Prostate gland (tissue), 2 donors: Measurements from ENCODE around the gene SHISA2.

Experiments
- POLR2A ChIP-seq: fragments of 450-650 bp; IDR thresholded peaks from one replicate; pipeline ENCODE4 v1.6.1; 2016; ENCODE audit warnings: antibody characterized with exemption, mild to moderate bottlenecking
- TF ChIP-seq, protein P1 (sequence below), 4 experiments: fragments of 200-600 bp in 2 of 4; fragments of 450-650 bp in 2 of 4; sonication (generic) in 2 of 4; IDR thresholded peaks; 1 replicate in 3 of 4; 2 replicates in 1 of 4; pipeline ENCODE4 v1.5.1; 2016 to 2019; ENCODE audit warnings: antibody characterized with exemption in 4 of 4, mild to moderate bottlenecking in 2 of 4, moderate library complexity in 2 of 4

DNA sequence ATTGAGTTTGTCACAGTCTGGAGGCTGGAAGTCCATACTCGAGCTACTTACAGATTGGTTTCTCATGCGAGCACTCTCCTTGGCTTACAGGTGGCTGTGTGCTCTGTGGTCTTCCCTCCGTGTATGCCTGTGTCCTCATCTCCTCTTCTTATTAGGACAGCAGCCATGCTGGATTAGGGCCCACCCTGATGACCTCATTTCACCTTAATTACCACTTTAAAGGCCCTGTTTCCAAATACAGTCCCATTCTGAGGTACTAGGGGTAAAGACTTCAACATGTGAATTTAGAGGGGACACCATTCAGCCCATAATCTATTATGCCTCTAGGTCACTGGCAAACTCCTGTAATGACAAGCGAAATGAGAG is 40.6 kb downstream of the SHISA2 start:
- TF ChIP-seq POLR2A, result no peak
- TF ChIP-seq, protein P1, sequence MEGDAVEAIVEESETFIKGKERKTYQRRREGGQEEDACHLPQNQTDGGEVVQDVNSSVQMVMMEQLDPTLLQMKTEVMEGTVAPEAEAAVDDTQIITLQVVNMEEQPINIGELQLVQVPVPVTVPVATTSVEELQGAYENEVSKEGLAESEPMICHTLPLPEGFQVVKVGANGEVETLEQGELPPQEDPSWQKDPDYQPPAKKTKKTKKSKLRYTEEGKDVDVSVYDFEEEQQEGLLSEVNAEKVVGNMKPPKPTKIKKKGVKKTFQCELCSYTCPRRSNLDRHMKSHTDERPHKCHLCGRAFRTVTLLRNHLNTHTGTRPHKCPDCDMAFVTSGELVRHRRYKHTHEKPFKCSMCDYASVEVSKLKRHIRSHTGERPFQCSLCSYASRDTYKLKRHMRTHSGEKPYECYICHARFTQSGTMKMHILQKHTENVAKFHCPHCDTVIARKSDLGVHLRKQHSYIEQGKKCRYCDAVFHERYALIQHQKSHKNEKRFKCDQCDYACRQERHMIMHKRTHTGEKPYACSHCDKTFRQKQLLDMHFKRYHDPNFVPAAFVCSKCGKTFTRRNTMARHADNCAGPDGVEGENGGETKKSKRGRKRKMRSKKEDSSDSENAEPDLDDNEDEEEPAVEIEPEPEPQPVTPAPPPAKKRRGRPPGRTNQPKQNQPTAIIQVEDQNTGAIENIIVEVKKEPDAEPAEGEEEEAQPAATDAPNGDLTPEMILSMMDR (IDR thresholded peaks at IDR 0.05), result no peak
